ENCODE data around the gene CYP8B1. TPM values are rescaled to one million over a fixed set of nuclear protein-coding genes. Genes with fewer than 3 reads are reported as not detected.

Gene CYP8B1
- total and polyA plus RNA-seq, 2 of the 8 experiments (the other 6 are each of a cell fraction or from before 2014, with no cell fraction given): not detected

- TF ChIP-seq CHD7 (IDR thresholded peaks at IDR 0.05; ENCODE audit: insufficient replicate concordance, low read length) (no peak), TCF12 (IDR thresholded peaks at IDR 0.05; ENCODE audit: low read depth, low read length) (no peak), RAD21 (IDR thresholded peaks at IDR 0.05 in 1 of 2, conservative IDR thresholded peaks at IDR 0.05 in 1 of 2; ENCODE audit: low read depth in 2 of 2, low read length in 2 of 2) (no peak), TAF7 (optimal IDR thresholded peaks at IDR 0.05; ENCODE audit: borderline replicate concordance, low read depth, low read length) (no peak), GABPA (IDR thresholded peaks at IDR 0.05; ENCODE audit: borderline replicate concordance, insufficient read depth, low read length) (no peak), SP2 (IDR thresholded peaks at IDR 0.05; ENCODE audit: low read length) (no peak), CHD2 (IDR thresholded peaks at IDR 0.05; ENCODE audit: low read length) (no peak), POU5F1 (IDR thresholded peaks at IDR 0.05; ENCODE audit: low read depth, low read length) (no peak), KDM4A (IDR thresholded peaks at IDR 0.05; ENCODE audit: low read depth, low read length, severe bottlenecking) (no peak), TEAD4 (IDR thresholded peaks at IDR 0.05; ENCODE audit: low read depth, low read length) (no peak), CREB1 (IDR thresholded peaks at IDR 0.05) (no peak), GTF2F1 (IDR thresholded peaks at IDR 0.05; ENCODE audit: borderline replicate concordance, low read depth, low read length) (no peak)
These were observed 52.3 kb downstream of the CYP8B1 start (continued) for GRCh38 chr3:42823351-42823750.

Measured in H1 (cell line).